Jurkat, Clone E6-1 (cell line): ENCODE data around the gene SPP1. TPM values are rescaled to one million over a fixed set of nuclear protein-coding genes. Genes with fewer than 3 reads are reported as not detected.
A peak's percentile ranks its signal among the peaks of the same experiment; 100 is the strongest.
"Not testable (repeated sequence)": the region's sequence is repeated elsewhere in the genome, so short reads cannot be mapped to it uniquely, and the experiment has no call there.

Experiments used
- DNase-seq: peaks from one replicate; pipeline ENCODE4 v3.0.0-alpha.2; 2011; ENCODE audit warnings: low read depth, low spot score
- H3K4me3 ChIP-seq: 2 replicates; pipeline ENCODE4 v1.5.1; 2011; ENCODE audit warnings: mild to moderate bottlenecking, low read length, control low read depth, moderate library complexity
- polyA plus RNA-seq: library from polyadenylated mRNA; unstranded; fragments of >200 nt; gene quantifications from one replicate; pipeline ENCODE4 v1.2.1, GENCODE V29; 2012; ENCODE audit warnings: missing spikeins; ENCODE audit not compliant: insufficient read length, insufficient read depth

Gene SPP1
- polyA plus RNA-seq: not detected

DNA sequence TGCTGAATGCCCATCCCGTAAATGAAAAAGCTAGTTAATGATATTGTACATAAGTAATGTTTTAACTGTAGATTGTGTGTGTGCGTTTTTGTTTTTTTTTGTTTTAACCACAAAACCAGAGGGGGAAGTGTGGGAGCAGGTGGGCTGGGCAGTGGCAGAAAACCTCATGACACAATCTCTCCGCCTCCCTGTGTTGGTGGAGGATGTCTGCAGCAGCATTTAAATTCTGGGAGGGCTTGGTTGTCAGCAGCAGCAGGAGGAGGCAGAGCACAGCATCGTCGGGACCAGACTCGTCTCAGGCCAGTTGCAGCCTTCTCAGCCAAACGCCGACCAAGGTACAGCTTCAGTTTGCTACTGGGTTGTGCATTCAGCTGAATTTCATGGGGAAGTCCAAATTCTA lies at the start of gene SPP1:
Gene SPP1 (plus strand): TSS at position 249 of the 400 bp plus-strand sequence. CDS start 1,182 bp downstream, outside the sequence.
- peak; percentile 65 for DNase-seq
- H3K4me3 ChIP-seq: no peak within 1 kb of the TSS

DNA sequence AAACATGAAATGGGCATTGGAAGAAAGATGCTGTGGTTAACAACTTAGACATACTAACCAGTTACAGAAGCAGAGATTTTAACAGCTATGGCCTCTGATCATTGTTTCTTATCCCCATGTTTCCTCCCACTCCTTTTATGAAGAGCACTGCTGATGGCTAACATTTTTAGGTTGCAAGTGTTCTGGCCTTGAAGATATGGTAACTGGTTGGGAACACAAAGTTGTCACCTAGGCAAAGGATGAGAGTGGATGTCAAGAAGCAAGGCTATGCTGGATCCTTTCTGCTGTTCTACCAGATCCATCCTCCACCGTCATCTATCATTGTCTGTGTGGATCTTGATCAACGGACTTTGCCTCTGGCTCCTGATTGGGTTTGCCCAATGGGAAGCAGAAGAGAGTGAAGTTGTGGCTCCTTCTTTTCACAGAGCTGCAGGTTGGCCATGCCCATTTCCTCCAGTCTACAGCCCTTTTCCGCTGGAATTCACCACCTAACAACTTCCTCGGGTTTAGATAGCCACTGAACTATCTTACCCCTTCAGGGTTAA lies 48.9 kb upstream of the SPP1 start:
- H3K4me3 ChIP-seq: no peak overlapping the region
- DNase-seq: no peak

DNA sequence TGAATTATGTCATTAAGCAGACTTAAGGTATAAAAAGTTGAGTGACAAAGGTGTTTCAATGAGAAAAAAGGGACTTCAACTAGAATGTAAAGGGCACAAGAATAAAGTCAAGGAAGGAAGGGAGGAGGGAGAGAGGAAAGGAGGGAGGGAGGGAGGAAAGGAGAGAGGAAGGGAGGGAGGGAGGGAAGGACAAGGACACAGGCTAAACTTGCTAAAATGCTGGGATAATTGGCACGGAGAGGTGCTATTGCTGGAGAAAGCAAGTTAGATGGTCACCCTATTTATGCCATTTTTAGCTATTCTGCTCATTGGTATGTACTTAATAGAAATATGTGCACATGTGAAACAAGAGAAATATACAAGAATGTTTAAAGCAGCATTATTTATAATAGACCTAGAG lies 44.9 kb upstream of the SPP1 start:
- H3K4me3 ChIP-seq: no peak overlapping the region
- DNase-seq: no peak

DNA sequence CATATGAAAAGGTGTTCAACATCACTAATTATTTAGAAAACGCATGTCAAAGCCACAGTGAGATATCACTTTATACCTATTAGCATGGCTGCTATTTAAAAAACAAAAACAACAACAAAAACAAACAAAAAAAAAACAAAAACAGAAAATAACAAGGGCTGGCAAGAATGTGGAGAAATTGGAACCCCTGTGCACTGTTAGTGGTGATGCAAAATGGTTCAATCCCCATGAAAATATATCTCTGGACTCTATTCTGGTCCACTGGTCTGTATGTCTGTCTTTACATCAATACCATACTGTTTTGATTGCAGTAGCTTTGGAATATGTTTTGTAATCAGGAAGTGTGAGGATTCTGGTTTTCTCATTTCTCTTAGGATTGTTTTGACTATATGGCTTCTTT lies 43.6 kb upstream of the SPP1 start:
- H3K4me3 ChIP-seq: no peak overlapping the region
- DNase-seq: no peak

DNA sequence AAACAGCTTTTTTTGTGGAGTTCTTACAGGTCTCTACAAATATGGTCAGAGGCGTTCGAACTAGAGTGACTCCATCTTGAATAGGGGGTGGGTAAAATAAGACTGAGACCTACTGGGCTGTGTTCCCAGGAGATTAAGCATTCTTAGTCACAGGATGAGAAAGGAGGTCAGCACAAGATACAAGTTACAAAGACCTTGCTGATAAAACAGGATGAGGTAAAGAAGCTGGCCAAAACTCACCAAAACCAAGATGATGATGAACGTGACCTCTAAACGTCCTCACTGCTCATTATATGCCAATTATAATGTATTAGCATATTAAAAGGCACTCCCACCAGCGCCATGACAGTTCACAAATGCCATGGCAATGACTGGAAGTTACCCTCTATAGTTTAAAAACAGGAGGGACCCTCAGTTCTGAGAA lies 42.8 kb upstream of the SPP1 start:
- no peak overlapping the region for H3K4me3 ChIP-seq
- no peak for DNase-seq

DNA sequence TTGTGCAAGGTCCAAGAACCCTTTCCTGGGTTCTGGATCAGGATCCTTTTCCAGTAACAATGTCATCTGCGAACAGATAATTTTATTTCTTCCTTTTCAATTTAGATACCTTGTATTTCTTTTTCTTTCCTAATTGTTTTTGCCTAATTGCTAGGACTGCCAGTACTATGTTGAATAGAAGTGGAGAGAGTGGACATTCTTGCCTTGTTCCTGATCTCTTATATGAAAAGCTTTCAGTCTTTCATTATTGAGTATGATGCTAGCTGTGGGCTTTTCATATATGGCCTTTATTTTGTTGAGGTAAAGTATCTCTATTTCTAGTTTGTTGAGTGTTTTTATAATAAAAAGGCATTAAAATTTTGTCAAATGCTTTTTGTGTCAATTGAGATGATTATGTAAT lies 42.2 kb upstream of the SPP1 start:
- DNase-seq: no peak
- no peak overlapping the region for H3K4me3 ChIP-seq

DNA sequence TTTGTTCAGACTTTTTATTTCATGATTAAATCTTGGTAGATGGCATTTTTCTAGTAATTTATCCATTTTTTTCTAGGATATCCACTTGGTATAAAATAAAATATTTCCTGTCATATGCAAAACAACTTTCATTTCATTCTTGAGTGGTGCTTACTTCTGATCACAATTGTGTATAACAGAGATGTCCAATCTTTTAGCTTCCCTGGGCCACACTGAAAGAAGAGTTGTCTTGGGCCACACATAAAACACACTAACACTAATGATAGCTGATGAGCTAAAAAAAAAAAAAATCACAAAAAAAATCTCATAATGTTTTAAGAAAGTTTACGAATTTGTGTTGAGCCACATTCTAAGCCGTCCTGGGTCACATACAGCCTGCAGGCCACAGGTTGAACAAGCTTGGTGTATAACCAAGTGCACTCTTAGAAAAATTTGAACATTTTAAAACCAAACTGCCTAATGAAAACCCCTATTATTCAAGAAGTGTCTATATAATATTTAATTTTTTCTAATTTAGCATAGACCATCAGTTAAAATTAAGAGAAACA lies 41.3 kb upstream of the SPP1 start:
- H3K4me3 ChIP-seq: no peak overlapping the region
- no peak for DNase-seq

DNA sequence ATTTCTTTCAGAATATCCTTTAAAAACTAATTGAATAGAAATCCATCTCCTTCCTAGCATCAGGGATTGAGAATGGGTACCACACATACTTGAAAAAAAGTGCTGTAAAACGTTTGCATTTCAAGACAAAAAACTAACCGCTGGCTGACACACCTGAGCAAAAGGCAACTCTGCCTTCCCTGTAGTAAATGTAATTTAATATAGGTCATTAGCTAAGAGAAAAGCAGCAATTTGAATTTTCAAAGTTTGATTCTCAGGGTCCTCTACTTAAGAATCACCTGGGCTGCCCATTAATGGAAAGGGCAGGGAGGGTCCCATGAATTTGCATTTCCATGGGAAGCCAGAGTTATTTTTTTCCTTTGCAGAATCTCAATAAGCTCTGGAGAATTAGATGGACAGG lies 40.5 kb upstream of the SPP1 start:
- DNase-seq: no peak
- no peak overlapping the region for H3K4me3 ChIP-seq

DNA sequence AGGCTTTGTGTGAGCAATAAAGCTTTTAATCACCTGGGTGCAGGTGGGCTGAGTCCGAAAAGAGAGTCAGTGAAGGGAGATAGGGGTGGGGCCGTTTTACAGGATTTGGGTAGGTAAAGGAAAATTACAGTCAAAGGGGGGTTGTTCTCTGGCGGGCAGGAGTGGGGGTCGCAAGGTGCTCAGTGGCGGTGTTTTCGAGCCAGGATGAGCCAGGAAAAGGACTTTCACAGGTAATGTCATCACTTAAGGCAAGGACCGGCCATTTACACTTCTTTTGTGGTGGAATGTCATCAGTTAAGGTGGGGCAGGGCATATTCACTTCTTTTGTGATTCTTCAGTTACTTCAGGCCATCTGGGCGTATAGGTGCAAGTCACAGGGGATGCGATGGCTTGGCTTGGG lies 39.6 kb upstream of the SPP1 start:
- DNase-seq, H3K4me3 ChIP-seq: not testable (repeated sequence)

DNA sequence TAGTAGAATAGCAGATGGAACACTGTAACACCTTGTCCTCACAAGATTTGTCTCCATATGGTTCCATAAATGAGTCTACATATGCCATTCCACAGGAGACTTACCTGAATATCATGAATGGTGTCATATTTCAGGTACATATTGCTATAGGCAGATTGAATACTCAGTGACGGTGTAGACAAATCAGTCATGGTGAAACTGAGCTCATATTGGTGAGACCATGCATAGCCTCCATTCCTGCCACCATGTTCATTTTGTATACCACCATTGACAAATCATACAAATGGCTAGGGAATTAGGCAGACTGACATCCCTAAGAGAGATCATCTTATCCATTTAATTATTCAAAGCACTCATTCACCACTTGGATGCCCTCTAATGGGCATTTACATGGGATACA lies 38.0 kb upstream of the SPP1 start:
- no peak overlapping the region for H3K4me3 ChIP-seq
- DNase-seq: no peak

DNA sequence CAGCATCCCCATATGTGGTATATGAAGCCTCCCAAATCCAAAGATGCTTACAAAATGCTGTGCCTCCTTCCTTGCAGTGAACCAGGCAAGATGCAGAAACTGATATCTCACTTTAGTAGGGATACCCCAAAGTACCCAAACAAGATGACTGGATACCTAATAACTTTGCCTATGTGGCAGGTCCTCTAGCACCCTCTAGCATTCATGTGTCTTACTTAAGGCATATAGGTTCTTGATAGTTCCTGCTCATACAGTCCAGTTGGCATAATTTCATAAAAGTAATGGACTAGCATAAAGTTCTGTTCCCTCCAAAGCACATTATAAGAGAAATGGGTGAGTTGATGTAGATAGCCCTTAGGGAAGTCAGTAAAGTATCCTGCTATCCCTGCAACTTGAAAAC lies 36.8 kb upstream of the SPP1 start:
- DNase-seq: no peak
- no peak overlapping the region for H3K4me3 ChIP-seq

DNA sequence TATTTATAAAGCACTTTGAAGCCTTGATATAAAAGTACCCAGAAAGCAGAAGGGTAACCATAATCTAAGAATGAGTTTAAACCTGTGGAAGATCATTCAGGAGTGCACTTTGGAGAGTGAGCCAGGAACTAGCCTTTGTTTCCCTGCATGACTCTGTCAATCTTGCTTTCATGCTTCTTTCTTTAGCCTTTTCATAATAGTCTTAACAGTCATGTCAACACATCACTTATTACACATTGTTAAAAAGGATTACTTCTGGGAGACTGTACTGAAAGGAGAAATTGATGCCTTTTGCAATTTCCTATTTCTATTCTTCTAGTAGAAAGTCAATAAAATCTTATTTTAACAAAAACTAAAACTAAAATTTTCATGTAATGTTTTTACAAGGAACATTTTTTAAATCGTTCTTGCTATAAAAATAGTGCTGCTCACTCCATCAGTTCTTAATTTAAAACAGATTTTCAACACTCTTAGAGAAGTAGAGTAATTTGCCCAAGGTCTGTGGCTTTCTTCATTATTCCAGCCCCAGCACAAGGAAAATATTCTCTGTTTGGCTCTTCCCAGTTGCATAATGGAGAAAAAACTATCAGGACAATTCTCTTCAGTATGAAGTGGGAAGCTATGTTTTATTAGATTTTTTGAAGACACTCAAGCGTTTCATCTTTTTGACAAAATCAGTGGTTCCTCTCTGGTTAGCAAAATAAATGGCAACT lies 35.4 kb upstream of the SPP1 start:
- DNase-seq: no peak
- H3K4me3 ChIP-seq: no peak overlapping the region

DNA sequence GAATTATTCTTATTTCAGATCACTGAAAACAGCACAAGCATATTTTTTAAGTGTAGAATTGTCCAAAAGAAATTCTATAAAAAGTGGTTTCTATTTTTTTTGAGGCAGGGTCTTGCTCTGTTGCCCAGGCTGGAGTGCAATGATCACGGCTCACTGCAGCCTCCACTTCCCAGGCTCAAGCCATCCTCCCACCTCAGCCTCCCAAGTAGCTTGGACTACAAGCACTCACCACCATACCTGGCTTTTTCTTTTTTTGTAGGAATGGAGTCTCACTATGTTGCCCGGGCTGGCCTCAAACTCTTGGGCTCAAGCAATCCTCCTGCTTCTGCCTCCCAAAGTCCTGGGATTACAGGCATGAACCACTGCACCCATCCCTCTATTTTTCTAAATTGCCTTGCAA lies 34.7 kb upstream of the SPP1 start:
- not testable (repeated sequence) for H3K4me3 ChIP-seq, DNase-seq

DNA sequence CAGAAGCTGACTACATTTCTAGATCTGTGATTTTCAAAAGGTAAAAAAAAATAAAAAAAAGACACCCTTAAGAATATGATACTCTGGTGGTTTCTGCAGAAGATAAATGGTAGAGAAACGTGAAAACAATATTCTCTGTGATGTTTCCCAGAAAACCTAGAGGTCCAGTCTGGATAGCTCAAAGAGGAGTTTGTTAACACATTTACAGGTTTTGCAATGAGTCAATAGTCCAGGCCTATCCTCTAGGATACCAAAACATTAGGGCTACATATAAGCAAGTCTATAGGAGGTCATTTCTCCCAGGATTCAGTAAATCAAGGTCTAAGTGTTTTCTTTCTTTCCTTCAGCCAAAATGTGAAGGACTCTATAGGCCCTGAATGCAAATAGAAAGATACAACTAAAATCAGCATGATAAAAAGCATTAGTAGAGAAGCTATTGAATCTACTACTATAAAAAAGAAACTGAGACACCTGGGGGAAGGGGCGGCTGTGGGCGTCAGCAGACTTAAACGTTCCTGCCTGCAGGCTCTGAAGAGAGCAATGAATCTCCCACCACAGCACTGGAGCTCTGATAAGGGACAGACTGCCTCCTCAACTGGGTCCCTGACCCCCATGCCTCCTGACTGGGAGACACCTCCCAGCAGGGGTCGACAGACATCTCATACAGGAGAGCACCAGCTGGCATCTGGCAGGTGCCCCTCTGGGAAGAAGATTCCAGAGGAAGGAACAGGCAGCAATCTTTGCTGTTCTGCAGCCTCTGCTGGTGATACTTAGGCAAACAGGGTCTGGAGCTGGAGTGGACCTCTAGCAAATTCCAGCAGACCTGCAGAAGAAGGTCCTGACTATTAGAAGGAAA lies 33.7 kb upstream of the SPP1 start:
- H3K4me3 ChIP-seq: no peak overlapping the region
- no peak for DNase-seq

DNA sequence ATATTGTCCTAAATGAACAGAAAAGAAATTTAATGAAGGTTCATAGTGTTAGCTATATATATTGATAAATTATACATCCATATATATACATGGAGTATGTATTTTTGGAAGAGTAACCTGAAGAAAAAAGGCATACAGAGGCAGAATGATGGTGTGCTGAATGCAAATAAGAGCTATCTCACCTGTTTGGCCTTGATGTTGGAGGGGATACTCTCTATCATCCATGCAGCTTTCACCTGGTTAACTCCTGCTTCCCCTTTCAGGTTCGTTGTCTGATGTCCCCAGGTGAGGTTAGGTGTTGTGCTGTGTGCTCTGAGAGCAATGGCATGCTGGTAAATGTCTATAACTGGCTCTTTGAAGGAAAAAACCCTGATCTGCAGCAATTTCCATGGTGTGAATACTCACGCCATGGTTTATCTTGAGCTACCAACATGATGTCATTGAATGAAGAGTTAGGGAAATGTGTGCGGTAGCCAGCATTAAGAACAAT lies 31.8 kb upstream of the SPP1 start:
- H3K4me3 ChIP-seq: no peak overlapping the region
- no peak for DNase-seq

DNA sequence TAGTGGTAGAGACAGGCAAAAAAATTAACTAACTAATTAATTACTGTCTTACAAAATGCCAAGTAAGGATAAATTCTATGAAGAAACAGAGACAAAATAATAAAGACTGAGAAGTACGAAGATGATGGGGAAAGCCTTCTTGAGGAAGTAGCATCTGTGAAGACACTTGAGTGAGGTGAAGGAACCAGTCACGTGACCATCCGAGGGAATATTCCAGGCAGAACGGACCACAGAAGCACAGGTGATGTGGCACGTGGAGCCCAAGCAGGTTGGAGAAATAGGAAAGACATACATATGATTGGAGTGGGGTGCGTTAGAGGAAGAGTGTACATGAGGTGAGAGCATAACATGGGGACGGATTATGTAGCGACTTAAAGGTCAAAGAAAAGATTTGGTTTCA lies 30.5 kb upstream of the SPP1 start:
- no peak for DNase-seq
- H3K4me3 ChIP-seq: no peak overlapping the region

DNA sequence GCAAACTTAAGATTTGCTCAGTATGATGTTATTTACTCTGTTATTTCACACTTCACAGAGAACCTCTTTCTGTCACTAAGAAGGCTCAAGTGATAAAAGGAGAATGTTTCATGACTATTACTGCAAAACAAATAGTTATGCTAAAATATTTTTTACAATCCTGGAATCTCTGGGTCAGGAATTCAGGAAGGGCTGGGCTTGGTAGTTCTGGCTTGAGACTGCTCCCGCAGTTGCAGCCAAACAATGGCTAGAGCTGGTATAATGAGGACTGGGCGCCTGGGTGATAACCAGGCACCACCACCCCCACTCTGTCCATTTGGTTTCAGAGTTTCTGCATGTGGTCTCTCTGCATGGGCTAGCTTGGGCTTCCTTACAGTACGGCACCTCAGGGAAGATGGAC lies 28.7 kb upstream of the SPP1 start:
- H3K4me3 ChIP-seq: no peak overlapping the region
- DNase-seq: no peak

DNA sequence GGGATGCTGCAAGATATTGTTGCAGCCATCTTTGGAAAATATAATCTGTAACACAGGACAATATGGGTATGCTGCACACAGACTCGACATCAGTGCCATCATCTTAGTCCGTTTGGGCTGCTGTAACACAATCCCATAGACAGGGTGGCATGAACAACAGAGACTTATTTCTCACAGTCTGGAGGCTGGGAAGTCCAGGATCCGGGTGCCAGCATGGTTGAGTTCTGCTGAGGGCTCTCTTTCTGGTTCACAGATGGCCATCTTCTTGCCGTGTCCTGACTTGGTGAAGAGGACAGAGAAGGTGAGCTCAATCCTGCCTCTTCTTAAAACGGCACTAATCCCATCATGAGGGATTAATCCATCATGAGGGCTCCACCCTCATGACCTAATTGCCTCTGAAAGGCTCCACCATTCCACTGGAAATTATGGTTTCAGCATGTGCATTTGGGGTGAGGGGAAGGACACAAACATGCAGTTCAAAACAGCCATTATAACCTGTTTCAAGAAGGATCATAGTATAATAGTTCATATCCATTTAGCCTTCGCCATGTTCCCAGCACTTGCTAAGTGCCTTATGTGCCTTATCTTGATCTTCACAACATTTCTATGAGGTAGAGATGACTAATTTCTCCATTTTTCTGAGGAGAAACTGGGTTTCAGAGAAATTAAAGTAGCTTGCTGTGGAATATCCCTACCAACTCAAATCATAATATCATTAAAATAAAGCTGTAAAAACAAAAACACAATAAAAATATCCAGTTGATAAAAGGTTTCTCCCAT lies 27.9 kb upstream of the SPP1 start:
- DNase-seq: no peak
- no peak overlapping the region for H3K4me3 ChIP-seq

DNA sequence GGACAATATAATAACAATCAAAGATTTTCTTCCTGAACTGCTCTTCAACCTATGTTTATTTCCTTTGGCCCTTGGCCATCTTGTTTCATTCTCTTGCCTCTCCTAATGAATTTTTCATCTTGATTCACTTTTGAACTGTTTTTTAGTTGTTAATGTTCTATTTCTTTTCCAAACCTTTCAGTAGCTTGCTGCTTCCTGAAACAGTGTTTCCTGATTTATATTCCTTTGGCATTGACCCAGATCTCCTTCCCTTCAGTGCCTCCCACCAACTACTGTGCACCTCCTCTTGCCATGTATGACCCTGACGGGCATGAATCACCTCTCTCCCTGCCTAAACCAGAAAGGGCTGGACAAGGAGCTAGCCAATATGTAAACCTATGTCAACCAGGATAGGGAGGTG lies 25.6 kb upstream of the SPP1 start:
- no peak overlapping the region for H3K4me3 ChIP-seq
- no peak for DNase-seq
